NCI-H2227 (cell line): ENCODE data around the gene ZNF146.
A peak's percentile ranks its signal among the peaks of the same experiment; 100 is the strongest.
"Not testable (repeated sequence)": the region's sequence is repeated elsewhere in the genome, so short reads cannot be mapped to it uniquely, and the experiment has no call there.

Experiments
- DNase-seq: peaks from one replicate; lab custom pipeline; 2025; ENCODE audit not compliant: unreplicated experiment; lab: John Stamatoyannopoulos, UW

ZNF146 gene

GRCh38 chr19:36233626-36234025 is 18.7 kb downstream of the ZNF146 start:
- not testable (repeated sequence) for DNase-seq

- DNase-seq: no peak
Measured at GRCh38 chr19:36236304-36236945, 21.5 kb downstream of the ZNF146 start.

GRCh38 chr19:36236946-36237310 is 22.0 kb downstream of the ZNF146 start:
- DNase-seq: no peak

GRCh38 chr19:36244066-36244465 is 29.2 kb downstream of the ZNF146 start:
- no peak for DNase-seq

- peak; percentile 41 for DNase-seq
Measured at GRCh38 chr19:36245210-36246005, 30.5 kb downstream of the ZNF146 start.

GRCh38 chr19:36246006-36246481 is 31.1 kb downstream of the ZNF146 start:
- no peak for DNase-seq

- no peak for DNase-seq
Measured at GRCh38 chr19:36252047-36252446, 37.1 kb downstream of the ZNF146 start.

- no peak for DNase-seq
Measured at GRCh38 chr19:36254848-36255247, 39.9 kb downstream of the ZNF146 start.

GRCh38 chr19:36255316-36255715 is 40.4 kb downstream of the ZNF146 start:
- no peak for DNase-seq

GRCh38 chr19:36256064-36256463 is 41.2 kb downstream of the ZNF146 start:
- DNase-seq: no peak

GRCh38 chr19:36256853-36257519 is 42.1 kb downstream of the ZNF146 start:
- DNase-seq: no peak

- DNase-seq: peak; percentile 34
Measured at GRCh38 chr19:36257520-36257876, 42.6 kb downstream of the ZNF146 start.

- DNase-seq: no peak
Measured at GRCh38 chr19:36258028-36258875, 43.3 kb downstream of the ZNF146 start.

GRCh38 chr19:36259211-36259610 is 44.3 kb downstream of the ZNF146 start:
- DNase-seq: no peak

GRCh38 chr19:36265064-36265463 is 50.2 kb downstream of the ZNF146 start:
- DNase-seq: no peak

- no peak for DNase-seq
Measured at GRCh38 chr19:36265856-36266374, 51.0 kb downstream of the ZNF146 start.

- DNase-seq: peak; percentile 81
Measured at GRCh38 chr19:36266375-36266961, 51.6 kb downstream of the ZNF146 start.

- DNase-seq: no peak
Measured at GRCh38 chr19:36267061-36267845, 52.3 kb downstream of the ZNF146 start.

- not testable (repeated sequence) for DNase-seq
Measured at GRCh38 chr19:36268081-36268480, 53.2 kb downstream of the ZNF146 start.

GRCh38 chr19:36268591-36268990 is 53.7 kb downstream of the ZNF146 start:
- not testable (repeated sequence) for DNase-seq
